GM12878 (cell line): ENCODE results near the gene ANP32B. TPM values are rescaled to one million over a fixed set of nuclear protein-coding genes. Genes with fewer than 3 reads are reported as not detected.
A peak's percentile ranks its signal among the peaks of the same experiment; 100 is the strongest.

Experiments
- GABPA ChIP-seq: IDR thresholded peaks from 2 replicates; pipeline ENCODE4 v1.6.1; 2014; ENCODE audit warnings: antibody characterized with exemption, low read depth, mild to moderate bottlenecking, inconsistent platforms
- NFYA ChIP-seq: IDR thresholded peaks from 2 replicates; pipeline ENCODE4 v1.6.1; 2011; ENCODE audit warnings: low read depth, mild to moderate bottlenecking, low read length, improper control_type of control experiment, borderline replicate concordance
- SP1 ChIP-seq: IDR thresholded peaks from one replicate; pipeline ENCODE4 v1.6.1; 2011; ENCODE audit warnings: low read depth, low read length
- SPI1 ChIP-seq: IDR thresholded peaks from 2 replicates; pipeline ENCODE4 v1.6.1; 2011; ENCODE audit warnings: low read depth, mild to moderate bottlenecking, low read length, moderate library complexity, borderline replicate concordance; ENCODE audit not compliant: insufficient read depth
- SREBF1 ChIP-seq: IDR thresholded peaks from 2 replicates; pipeline ENCODE4 v1.6.1; 2012; ENCODE audit warnings: mild to moderate bottlenecking, low read length
- STAT1 ChIP-seq: fragments of 450-650 bp; conservative IDR thresholded peaks from 2 replicates; pipeline ENCODE4 v1.6.1; 2014; ENCODE audit warnings: antibody characterized with exemption, mild to moderate bottlenecking
- STAT3 ChIP-seq: IDR thresholded peaks from 2 replicates; pipeline ENCODE4 v1.6.1; 2011; ENCODE audit warnings: low read depth, low read length, improper control_type of control experiment
- polyA plus RNA-seq, 11 experiments: library from polyadenylated mRNA; depleted of rRNA in 4 of 11; unstranded in 6 of 11; stranded (reverse) in 5 of 11; fragments of >200 nt; fragmentation: Nextera tagmentation in 4 of 11; fragmentation: Illumina TruSeq in 1 of 11; extraction: Ambion mirVana in 4 of 11; extraction: Trizol in 1 of 11; gene quantifications; 1 replicate in 1 of 11; 2 replicates in 10 of 11; pipeline versions ENCODE4 v1.2.1 to v1.2.3, GENCODE V29; 2011 to 2016; ENCODE audit warnings: inconsistent platforms in 2 of 11, missing spikeins in 2 of 11, low read depth in 1 of 11
- total RNA-seq, 4 experiments: library from RNA; depleted of rRNA in 3 of 4; stranded (reverse); fragments of >200 nt in 3 of 4; fragmentation: Illumina TruSeq in 1 of 4; extraction: Trizol in 1 of 4; gene quantifications; 2 replicates each; pipeline versions ENCODE4 v1.2.1 to v1.2.3, GENCODE V29; 2013 to 2021
- TF ChIP-seq, protein P1 (sequence below): fragments of 450-650 bp; IDR thresholded peaks from 2 replicates; pipeline ENCODE4 v1.6.1; 2017; ENCODE audit warnings: mild to moderate bottlenecking, moderate library complexity

ANP32B gene
- total and polyA plus RNA-seq, 10 of the 15 experiments (the other 5 are each of a cell fraction or from before 2014, with no cell fraction given): 24.5 to 419 (median 171) TPM

DNA sequence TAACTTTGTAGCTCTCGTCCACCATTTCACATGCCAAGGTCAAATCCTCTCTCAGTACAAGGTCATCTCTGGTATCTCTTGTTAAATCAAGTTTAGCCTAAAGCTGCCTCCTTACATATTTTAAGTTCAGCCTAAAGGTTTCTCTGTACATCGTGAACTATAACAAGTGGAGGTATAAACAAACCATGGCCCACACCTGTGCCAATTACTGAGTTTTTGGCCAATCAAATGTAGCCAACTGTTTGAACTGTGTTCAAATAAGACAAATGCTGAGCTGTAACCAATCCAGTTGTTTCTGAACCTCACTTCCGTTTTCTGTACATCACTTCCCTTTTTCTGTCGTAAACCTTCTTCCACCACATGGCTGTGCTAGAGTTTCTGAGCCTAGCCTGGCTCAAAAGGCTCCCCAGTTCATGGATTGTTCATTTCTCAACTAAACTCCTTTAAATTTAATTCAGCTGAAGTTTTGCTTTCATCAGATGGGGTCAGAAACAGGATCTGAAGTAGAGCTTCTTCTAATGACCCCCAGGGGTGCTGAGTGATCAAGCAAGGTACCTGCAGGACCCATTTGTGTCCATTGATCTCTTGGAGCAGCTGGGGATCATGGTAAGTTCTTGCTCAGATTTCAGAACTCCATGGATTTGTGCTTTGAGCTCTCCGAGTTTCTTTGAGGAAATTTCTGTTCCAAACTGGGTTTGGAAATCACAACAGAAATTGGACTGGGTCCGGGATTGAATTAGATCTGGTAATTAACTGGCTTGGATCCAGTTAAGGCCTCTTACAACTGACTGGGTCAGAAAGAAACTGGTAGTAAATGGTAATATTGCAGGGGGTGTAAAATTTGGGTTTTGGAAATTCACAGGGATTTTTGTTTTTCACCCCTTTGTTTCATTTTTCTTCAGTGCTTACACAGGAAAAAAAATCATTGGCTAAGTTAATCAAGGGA is 62.4 kb downstream of the ANP32B start (continued):
- TF ChIP-seq, protein P1, sequence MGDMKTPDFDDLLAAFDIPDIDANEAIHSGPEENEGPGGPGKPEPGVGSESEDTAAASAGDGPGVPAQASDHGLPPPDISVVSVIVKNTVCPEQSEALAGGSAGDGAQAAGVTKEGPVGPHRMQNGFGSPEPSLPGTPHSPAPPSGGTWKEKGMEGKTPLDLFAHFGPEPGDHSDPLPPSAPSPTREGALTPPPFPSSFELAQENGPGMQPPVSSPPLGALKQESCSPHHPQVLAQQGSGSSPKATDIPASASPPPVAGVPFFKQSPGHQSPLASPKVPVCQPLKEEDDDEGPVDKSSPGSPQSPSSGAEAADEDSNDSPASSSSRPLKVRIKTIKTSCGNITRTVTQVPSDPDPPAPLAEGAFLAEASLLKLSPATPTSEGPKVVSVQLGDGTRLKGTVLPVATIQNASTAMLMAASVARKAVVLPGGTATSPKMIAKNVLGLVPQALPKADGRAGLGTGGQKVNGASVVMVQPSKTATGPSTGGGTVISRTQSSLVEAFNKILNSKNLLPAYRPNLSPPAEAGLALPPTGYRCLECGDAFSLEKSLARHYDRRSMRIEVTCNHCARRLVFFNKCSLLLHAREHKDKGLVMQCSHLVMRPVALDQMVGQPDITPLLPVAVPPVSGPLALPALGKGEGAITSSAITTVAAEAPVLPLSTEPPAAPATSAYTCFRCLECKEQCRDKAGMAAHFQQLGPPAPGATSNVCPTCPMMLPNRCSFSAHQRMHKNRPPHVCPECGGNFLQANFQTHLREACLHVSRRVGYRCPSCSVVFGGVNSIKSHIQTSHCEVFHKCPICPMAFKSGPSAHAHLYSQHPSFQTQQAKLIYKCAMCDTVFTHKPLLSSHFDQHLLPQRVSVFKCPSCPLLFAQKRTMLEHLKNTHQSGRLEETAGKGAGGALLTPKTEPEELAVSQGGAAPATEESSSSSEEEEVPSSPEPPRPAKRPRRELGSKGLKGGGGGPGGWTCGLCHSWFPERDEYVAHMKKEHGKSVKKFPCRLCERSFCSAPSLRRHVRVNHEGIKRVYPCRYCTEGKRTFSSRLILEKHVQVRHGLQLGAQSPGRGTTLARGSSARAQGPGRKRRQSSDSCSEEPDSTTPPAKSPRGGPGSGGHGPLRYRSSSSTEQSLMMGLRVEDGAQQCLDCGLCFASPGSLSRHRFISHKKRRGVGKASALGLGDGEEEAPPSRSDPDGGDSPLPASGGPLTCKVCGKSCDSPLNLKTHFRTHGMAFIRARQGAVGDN: peak; percentile 97
- TF ChIP-seq SP1: peak; percentile 30
- TF ChIP-seq NFYA: no peak
- peak; percentile 89 for TF ChIP-seq GABPA
- TF ChIP-seq SREBF1: no peak
- no peak for TF ChIP-seq STAT3
- peak; percentile 96 for TF ChIP-seq SPI1
- TF ChIP-seq STAT1: no peak
